CD14-positive monocyte (primary cell): ENCODE results near the gene HNRNPF. TPM values are rescaled to one million over a fixed set of nuclear protein-coding genes. Genes with fewer than 3 reads are reported as not detected.

Experiments
- DNase-seq, 3 donors: peaks; one replicate each; pipeline ENCODE4 v3.0.0-alpha.2; 2011 to 2022
- H2AFZ ChIP-seq: 2 replicates; pipeline ENCODE4 v1.6.0; 2012; ENCODE audit warnings: mild to moderate bottlenecking, low read depth, low read length, inconsistent platforms; ENCODE audit not compliant: insufficient read depth, poor library complexity, severe bottlenecking
- H3K27ac ChIP-seq, 2 donors: 1 replicate in 1 of 2; 2 replicates in 1 of 2; pipeline ENCODE4 v1.5.1; 2012 to 2013; ENCODE audit warnings: low read length in 2 of 2, control low read depth in 1 of 2, inconsistent platforms in 1 of 2, low read depth in 1 of 2, mild to moderate bottlenecking in 1 of 2
- H3K27me3 ChIP-seq, 2 donors: one replicate each; pipeline versions ENCODE4 v1.6.0 to v1.6.1; 2011 to 2013; ENCODE audit warnings: low read length in 2 of 2; ENCODE audit not compliant: control insufficient read depth in 2 of 2, insufficient read depth in 2 of 2
- H3K36me3 ChIP-seq, 2 donors: replicated peaks in 1 of 2; 1 replicate in 1 of 2; 2 replicates in 1 of 2; pipeline versions ENCODE4 v1.5.1 to v1.6.1; 2012 to 2013; ENCODE audit warnings: low read length in 2 of 2, control low read depth in 1 of 2, inconsistent platforms in 1 of 2, mild to moderate bottlenecking in 1 of 2; ENCODE audit not compliant: insufficient read depth in 2 of 2, control insufficient read depth in 1 of 2
- H3K4me1 ChIP-seq, 2 donors: 1 replicate in 1 of 2; 2 replicates in 1 of 2; pipeline versions ENCODE4 v1.5.1 to v1.6.1; 2012 to 2013; ENCODE audit warnings: low read length in 2 of 2, control low read depth in 1 of 2, inconsistent platforms in 1 of 2, mild to moderate bottlenecking in 1 of 2, moderate library complexity in 1 of 2; ENCODE audit not compliant: insufficient read depth in 2 of 2, control insufficient read depth in 1 of 2
- H3K4me2 ChIP-seq: replicated peaks from 2 replicates; pipeline ENCODE3; 2012; ENCODE audit warnings: low read length, moderate library complexity, mild to moderate bottlenecking; ENCODE audit not compliant: poor library complexity, severe bottlenecking; ENCODE audit errors: extremely low read depth
- H3K4me3 ChIP-seq, 3 experiments: fragments of 200-600 bp in 1 of 3; sonication (generic) in 1 of 3; replicated peaks in 1 of 3; 1 replicate in 2 of 3; 2 replicates in 1 of 3; pipeline ENCODE4 v1.5.1; 2011 to 2013; ENCODE audit warnings: low read length in 3 of 3, mild to moderate bottlenecking in 3 of 3, control low read depth in 2 of 3, low read depth in 2 of 3, inconsistent platforms in 1 of 3, moderate library complexity in 1 of 3
- H3K79me2 ChIP-seq: 2 replicates; pipeline ENCODE4 v1.6.0; 2012; ENCODE audit warnings: mild to moderate bottlenecking, control low read depth, inconsistent platforms, low read length, moderate library complexity; ENCODE audit not compliant: insufficient read depth
- H3K9ac ChIP-seq: 2 replicates; pipeline ENCODE4 v1.6.0; 2017; ENCODE audit warnings: low read length, mild to moderate bottlenecking; ENCODE audit not compliant: insufficient read depth, poor library complexity, severe bottlenecking
- H3K9me3 ChIP-seq, 2 donors: replicated peaks in 1 of 2; 1 replicate in 1 of 2; 2 replicates in 1 of 2; pipeline versions ENCODE4 v1.5.1 to v1.6.1; 2012 to 2013; ENCODE audit warnings: low read length in 2 of 2, control low read depth in 1 of 2; ENCODE audit not compliant: control insufficient read depth in 1 of 2, insufficient read depth in 1 of 2
- H4K20me1 ChIP-seq: 2 replicates; pipeline ENCODE4 v1.6.0; 2012; ENCODE audit warnings: mild to moderate bottlenecking, low read length, control low read depth, moderate library complexity; ENCODE audit not compliant: insufficient read depth
- H3K27ac Mint-ChIP-seq, 7 donors: one replicate each; pipeline ENCODE4 v1.8.0; 2020; ENCODE audit warnings: mild to moderate bottlenecking in 7 of 7, mixed read lengths in 7 of 7, moderate library complexity in 6 of 7, inconsistent platforms in 2 of 7
- H3K27me3 Mint-ChIP-seq, 3 donors: one replicate each; pipeline ENCODE4 v1.8.0; 2021 to 2022; ENCODE audit warnings: low read depth in 3 of 3, mild to moderate bottlenecking in 3 of 3, mixed read lengths in 3 of 3, moderate library complexity in 3 of 3, inconsistent platforms in 1 of 3
- H3K36me3 Mint-ChIP-seq, 2 donors: one replicate each; pipeline ENCODE4 v1.8.0; 2020; ENCODE audit warnings: mixed read lengths in 2 of 2, inconsistent platforms in 1 of 2, mild to moderate bottlenecking in 1 of 2
- H3K4me1 Mint-ChIP-seq: one replicate; pipeline ENCODE4 v1.8.0; 2020; ENCODE audit warnings: mild to moderate bottlenecking, mixed read lengths
- H3K4me3 Mint-ChIP-seq, 2 donors: one replicate each; pipeline ENCODE4 v1.8.0; 2020; ENCODE audit warnings: mild to moderate bottlenecking in 2 of 2, mixed read lengths in 2 of 2, moderate library complexity in 1 of 2
- H3K9me3 Mint-ChIP-seq, 7 donors: one replicate each; pipeline ENCODE4 v1.8.0; 2020 to 2022; ENCODE audit warnings: mixed read lengths in 7 of 7, mild to moderate bottlenecking in 6 of 7, moderate library complexity in 6 of 7, inconsistent platforms in 2 of 7
- CTCF ChIP-seq: fragments of 200-600 bp; IDR thresholded peaks from one replicate; pipeline ENCODE4 v1.8.0; 2022; ENCODE audit warnings: antibody characterized with exemption, mild to moderate bottlenecking
- WGBS: methylation state at CpG from one replicate; pipeline ENCODE4 v1.1.5; 2013; ENCODE audit warnings: missing lambda C conversion rate; ENCODE audit not compliant: insufficient coverage; 5-methylcytosine and 5-hydroxymethylcytosine counted together
- intact Hi-C, 2 donors: fragments of 100-400 bp; cut with micrococcal nuclease; formaldehyde crosslinking; loops; one replicate each; pipeline versions ENCODE4 v1.15.0 to v1.15.1; 2023
- polyA plus RNA-seq, 3 donors: library from polyadenylated mRNA; depleted of rRNA in 1 of 3; unstranded in 2 of 3; stranded (reverse) in 1 of 3; fragments of 300-500 nt in 2 of 3; fragments of >200 nt in 1 of 3; fragmentation: Illumina TruSeq in 2 of 3; gene quantifications; 1 replicate in 2 of 3; 2 replicates in 1 of 3; pipeline ENCODE4 v1.2.3, GENCODE V29; 2012 to 2021

The HNRNPF gene
- polyA plus RNA-seq, 3 donors, result 115 to 189 (median 188) TPM

- H3K9me3 Mint-ChIP-seq, result no peaks in the 10 kb centered on the region
- no peak for TF ChIP-seq CTCF
- Histone ChIP-seq H3K4me3 (peak overlapping the region in 2 of 3 experiments; percentile 56 to 71), H3K36me3 (no peaks in the 10 kb centered on the region), H3K27ac (peak overlapping the region in 1 of 2 donors; percentile 95), H3K27me3 (no peaks in the 10 kb centered on the region), H3K4me2 (peak overlapping the region; percentile 69), H3K79me2 (peaks cover 6% of the 10 kb centered on the region), H3K9ac (no peak overlapping the region), H2AFZ (peak overlapping the region; percentile 62), H4K20me1 (no peaks in the 10 kb centered on the region), H3K9me3 (no peaks in the 10 kb centered on the region), H3K4me1 (peaks cover 48 to 52% of the 10 kb centered on the region in 2 donors)
- 100% methylated on average over 3 of the region's 6 CpGs for WGBS
- H3K27me3 Mint-ChIP-seq, result peaks cover 0 to 3% (median 0%) of the 10 kb centered on the region in 3 donors
- no peak overlapping the region for H3K4me3 Mint-ChIP-seq
- no peaks in the 10 kb centered on the region for H3K36me3 Mint-ChIP-seq
- DNase-seq, result no peak
- peak overlapping the region in 6 of 7 donors; percentile 3 to 97 (median 73) for H3K27ac Mint-ChIP-seq
- H3K4me1 Mint-ChIP-seq, result peaks cover 42% of the 10 kb centered on the region
- intact Hi-C loops, result loop anchor here (2.0 kb wide), 2 partner anchors 13 to 15 kb away; partner anchors contain the start of gene ZNF487 (in 1 of the 2)
Measured at GRCh38 chr10:43421519-43421918, 12.5 kb upstream of the HNRNPF start.

GRCh38 chr10:43421201-43421507 is 12.2 kb upstream of the HNRNPF start:
- no CpG with 5 or more reads among the region's 4 CpGs for WGBS
- no peaks in the 10 kb centered on the region for H4K20me1 ChIP-seq
- peak overlapping the region; percentile 95 to 96 for H3K27ac ChIP-seq
- H3K9me3 Mint-ChIP-seq, result no peaks in the 10 kb centered on the region
- peak overlapping the region; percentile 69 for H3K4me2 ChIP-seq
- peak overlapping the region; percentile 62 for H2AFZ ChIP-seq
- H3K36me3 ChIP-seq, result no peaks in the 10 kb centered on the region
- no peaks in the 10 kb centered on the region for H3K9me3 ChIP-seq
- peaks cover 6% of the 10 kb centered on the region for H3K79me2 ChIP-seq
- H3K36me3 Mint-ChIP-seq, result no peaks in the 10 kb centered on the region
- H3K4me1 Mint-ChIP-seq, result peaks cover 42% of the 10 kb centered on the region
- H3K27ac Mint-ChIP-seq, result peak overlapping the region; percentile 97 to 99 (median 99)
- intact Hi-C loops, result loop anchor here (2.0 kb wide), 2 partner anchors 14 to 16 kb away; partner anchors contain the start of gene ZNF487 (in 1 of the 2)
- peak overlapping the region; percentile 83 for H3K9ac ChIP-seq
- peaks cover 48 to 52% of the 10 kb centered on the region in 2 donors for H3K4me1 ChIP-seq
- peak overlapping the region; percentile 52 to 71 (median 56) for H3K4me3 ChIP-seq
- H3K4me3 Mint-ChIP-seq, result peak overlapping the region; percentile 93
- peaks cover 0 to 3% (median 0%) of the 10 kb centered on the region in 3 donors for H3K27me3 Mint-ChIP-seq
- DNase-seq, result no peak
- no peak for TF ChIP-seq CTCF
- no peaks in the 10 kb centered on the region for H3K27me3 ChIP-seq
